NCI-H1436 treated with DMSO at 0.1 percent for 48 hours (cell line): ENCODE measurements around the gene NRAP.

ENCODE experiments used
- DNase-seq: peaks from one replicate; lab custom pipeline; 2025; lab: John Stamatoyannopoulos, UW

Gene NRAP

DNA sequence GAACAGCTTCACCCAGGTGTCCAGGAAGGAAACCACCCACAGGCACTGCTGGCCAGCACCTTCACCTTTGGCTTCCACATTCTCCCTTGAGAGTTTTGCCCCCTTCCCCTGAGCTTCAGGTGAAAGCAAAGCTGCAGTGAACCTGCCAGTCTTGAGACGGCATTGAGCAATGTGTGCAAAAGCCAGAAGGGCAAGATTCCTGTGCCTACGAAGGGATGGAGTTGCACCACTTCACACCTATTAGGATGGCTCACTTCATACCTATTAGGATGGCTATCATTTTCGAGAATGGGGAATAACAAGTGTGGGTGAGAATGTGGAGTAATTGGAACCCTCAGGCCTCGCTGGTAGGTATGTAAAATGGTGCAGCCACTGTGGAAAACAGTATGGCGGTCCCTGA is 103.8 kb downstream of the NRAP start:
- DNase-seq = no peak

GRCh38 chr10:113557903-113558321 is 105.9 kb downstream of the NRAP start:
- DNase-seq = no peak

DNA sequence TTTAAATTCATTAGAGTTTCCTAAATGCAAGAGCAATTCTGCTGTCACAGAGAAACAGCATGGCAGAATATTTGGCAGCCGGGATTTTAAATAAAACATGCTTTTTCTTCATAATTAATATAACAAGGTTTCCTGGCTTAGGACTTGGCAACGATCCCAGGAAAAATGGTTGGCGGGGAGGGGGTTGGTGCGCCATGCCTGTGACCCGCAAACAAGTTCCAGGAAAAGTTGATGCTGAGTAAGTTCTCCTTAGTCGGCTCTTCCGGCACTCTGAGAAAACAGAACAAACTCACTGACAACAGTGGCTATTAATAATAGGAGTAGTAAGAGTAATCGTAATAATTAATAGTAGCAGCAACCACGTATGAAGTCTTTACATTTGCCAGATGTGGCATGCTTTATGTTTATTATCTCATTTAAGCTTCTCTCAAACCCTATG is 106.4 kb downstream of the NRAP start:
- no peak for DNase-seq

DNA sequence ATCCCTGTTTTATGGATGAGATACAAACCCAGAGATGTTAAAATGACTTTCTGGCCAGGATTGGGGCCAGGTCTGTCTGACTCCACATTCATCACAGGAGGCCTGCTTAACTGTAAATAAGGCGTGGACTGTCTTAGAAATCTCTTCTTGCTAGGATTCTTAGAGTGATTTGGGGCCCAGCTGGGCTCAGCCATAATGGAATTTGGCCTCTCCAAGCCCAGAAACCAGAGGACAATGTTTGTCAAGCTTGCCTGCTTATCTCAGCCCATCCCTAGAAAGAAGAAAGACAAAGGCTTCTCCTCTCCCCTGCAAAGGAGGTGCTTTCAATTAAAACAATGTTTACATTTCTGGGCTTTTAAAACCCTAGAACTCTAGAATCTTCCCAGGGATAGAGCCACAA is 108.1 kb downstream of the NRAP start:
- no peak for DNase-seq

GRCh38 chr10:113555245-113555644 is 108.6 kb downstream of the NRAP start:
- no peak for DNase-seq

DNA sequence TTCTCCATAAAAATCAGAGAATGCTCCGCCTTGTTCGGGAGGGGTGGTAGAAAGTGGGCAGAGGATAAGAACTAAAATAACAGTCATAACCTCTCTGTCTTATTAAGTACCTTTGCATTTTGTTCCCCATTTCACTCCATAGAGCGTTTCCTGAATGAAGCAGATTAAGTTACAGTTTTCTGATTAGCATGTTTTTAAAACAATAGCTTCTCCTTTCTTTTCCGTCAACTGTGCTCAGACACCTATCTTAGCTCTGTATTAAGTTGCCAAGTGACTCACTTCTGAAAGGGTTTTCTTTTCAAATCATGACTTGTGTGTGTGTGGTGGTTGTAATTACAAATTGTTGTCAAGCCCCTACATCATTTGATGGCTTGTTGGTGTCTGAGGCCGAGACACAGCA is 109.6 kb downstream of the NRAP start:
- no peak for DNase-seq

DNA sequence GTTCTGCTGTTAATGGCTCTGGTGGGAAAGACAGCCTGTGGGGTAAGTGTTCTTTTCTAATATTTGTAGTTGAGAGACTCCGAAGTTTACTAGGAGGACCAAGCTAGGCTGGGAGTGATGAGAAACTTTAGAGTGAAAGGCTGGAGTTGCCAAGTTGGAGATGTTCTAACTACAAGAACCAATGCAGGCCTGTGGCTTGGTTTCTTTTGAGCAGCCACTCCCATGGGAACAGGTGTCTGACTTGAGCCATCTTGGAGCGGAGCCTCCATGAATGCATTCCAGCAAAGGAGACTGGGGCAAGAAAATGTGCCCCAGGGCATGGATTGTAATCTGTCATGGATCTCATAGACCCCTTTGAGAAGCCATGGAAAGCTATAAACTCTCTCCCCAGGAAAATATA is 110.7 kb downstream of the NRAP start:
- DNase-seq = no peak

DNA sequence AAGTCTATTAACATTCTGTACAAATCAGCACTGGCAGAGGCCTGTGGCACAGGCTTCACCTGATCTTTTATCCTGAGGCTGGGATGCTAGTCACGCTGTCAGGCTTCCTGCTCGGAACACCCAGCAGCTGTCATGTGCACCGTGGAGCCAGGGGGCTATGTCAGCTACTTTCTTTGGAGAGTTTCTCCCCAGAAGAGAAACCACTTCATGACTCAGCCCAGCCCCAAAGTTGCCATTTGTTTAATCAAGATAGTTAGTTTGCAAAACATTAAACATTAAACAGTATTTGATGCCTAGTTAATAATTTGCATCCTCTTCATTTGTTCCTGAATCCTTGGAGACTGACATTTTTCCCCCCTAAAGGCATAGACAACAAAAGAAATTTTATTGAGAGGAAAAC is 111.1 kb downstream of the NRAP start, which contains the start of gene HABP2:
HABP2 (plus strand) TSS at position 353 of the 400 bp plus-strand sequence. CDS start 69 bp downstream, outside the sequence.
- DNase-seq = no peak

- DNase-seq = no peak
Measured at GRCh38 chr10:113552014-113552413, 111.8 kb downstream of the NRAP start.

DNA sequence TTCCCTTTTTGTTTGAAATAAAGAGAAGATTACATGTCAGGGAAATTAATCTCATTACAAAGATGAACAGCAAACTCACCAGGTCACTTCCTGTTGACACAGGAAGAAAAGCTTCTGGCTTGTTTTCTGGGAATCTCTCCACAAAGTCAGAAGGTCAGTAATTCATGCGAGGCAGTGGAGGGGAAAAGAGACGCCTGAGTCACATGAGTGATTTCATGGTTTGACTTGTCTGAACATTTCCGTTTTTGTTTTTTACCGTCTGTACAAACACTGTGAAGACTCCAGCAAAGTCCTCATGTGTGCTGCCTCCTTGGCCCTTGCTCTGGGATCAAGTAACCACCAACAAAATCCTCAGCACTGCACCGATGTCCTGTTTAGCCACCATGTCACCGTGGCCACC is 113.5 kb downstream of the NRAP start:
- no peak for DNase-seq

DNA sequence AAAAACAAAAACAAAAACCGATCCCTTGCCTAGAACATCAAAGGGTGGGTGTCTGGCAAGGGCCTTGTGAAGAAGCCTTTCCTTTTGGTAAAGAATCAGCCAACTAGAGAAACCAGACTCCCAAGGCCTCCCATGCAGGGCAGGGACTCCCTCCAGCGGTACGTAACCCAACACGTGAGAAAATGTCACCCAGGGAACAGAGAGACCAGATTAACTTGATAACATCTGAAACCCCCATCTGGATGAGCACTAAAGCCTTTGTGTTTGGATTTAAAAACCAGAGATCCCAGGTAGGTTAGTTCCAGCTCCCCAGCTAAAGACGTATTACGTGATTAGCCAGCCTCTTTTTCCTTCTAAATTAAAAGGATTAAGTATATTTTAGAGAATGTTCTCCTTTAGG is 114.0 kb downstream of the NRAP start:
- no peak for DNase-seq

GRCh38 chr10:113547426-113547825 is 116.4 kb downstream of the NRAP start:
- no peak for DNase-seq

DNA sequence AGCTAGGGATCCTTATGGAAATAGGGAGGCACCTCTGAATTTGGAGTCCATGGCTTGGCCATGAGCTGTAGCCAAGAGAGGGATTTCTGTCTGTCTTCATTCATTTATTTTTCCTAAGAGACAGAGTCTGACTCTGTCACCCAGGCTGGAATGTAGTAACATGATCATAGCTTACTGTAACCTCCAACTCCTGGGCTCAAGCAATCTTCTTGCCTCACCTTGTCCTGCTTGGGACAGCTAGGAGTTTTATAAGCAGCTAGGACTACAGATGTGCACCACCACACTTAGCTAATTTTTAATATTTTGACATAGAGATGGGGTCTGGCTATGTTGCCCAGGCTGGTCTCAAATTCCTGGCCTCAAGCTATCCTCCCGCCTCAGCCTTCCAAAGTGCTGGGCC is 119.4 kb downstream of the NRAP start:
- DNase-seq = no peak

- no peak for DNase-seq
Measured at GRCh38 chr10:113543107-113543955, 120.5 kb downstream of the NRAP start.

DNA sequence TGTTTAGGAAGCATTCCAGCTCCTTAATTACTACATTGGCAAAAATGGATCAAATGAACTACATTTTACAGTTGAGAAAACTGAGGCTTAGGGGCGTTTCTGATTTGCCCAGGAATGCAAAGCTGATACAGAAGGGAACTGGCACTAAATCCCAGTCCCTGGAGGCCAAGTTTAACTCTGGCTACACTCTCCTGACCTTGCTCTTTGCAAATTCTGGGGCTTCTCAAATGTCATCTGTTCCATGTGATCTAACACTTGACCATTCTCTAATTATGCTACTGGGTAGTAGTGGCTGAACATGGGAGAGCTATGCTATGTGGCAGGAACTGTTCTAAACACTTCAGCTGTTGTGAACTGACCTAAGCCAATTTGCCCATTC is 122.3 kb downstream of the NRAP start:
- no peak for DNase-seq

GRCh38 chr10:113540845-113541548 is 122.8 kb downstream of the NRAP start:
- DNase-seq = no peak

DNA sequence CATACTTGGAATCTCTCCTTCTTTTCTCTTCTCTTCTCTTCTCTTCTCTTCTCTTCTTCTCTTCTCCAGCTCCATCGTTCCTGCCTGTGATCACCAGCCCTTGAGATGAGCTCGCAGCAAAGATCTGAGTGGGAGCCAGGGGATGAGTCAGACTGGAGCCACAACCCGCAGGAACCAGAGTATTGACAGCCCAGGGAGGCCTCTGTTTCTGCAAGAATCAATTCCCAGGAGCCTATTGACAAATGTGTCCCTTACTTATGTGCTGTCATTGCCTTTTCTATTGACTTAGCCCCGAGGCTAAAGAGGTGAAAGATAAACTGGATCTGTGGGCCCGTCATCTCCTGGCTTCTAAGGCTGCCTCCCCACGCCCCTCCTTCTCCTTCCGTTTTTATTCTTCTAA is 124.1 kb downstream of the NRAP start:
- no peak for DNase-seq
